GDM1 (cell line): Measurements from ENCODE around the gene PLCL1.

Source experiments
- DNase-seq: peaks from one replicate; lab custom pipeline; 2025; lab: John Stamatoyannopoulos, UW

Gene PLCL1

DNA sequence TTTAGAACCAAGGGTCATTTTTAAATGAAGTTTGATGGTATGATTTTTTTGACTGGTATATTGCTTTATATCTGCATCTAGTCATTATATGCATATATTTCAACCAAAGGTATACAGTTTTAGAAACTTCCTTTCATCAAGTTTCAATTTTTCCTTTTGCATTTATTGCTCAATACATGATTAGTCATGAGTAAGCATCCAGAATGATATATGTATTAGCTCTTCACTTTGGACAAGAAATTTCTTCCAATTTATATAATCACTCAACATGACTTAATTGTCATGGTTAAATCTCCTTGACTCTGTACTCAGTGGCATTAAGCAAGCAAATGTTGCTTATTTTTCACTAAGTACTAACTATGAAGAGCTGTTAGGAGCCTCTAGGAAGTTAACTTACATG, 123.6 kb downstream of the PLCL1 start:
- DNase-seq: no peak

DNA sequence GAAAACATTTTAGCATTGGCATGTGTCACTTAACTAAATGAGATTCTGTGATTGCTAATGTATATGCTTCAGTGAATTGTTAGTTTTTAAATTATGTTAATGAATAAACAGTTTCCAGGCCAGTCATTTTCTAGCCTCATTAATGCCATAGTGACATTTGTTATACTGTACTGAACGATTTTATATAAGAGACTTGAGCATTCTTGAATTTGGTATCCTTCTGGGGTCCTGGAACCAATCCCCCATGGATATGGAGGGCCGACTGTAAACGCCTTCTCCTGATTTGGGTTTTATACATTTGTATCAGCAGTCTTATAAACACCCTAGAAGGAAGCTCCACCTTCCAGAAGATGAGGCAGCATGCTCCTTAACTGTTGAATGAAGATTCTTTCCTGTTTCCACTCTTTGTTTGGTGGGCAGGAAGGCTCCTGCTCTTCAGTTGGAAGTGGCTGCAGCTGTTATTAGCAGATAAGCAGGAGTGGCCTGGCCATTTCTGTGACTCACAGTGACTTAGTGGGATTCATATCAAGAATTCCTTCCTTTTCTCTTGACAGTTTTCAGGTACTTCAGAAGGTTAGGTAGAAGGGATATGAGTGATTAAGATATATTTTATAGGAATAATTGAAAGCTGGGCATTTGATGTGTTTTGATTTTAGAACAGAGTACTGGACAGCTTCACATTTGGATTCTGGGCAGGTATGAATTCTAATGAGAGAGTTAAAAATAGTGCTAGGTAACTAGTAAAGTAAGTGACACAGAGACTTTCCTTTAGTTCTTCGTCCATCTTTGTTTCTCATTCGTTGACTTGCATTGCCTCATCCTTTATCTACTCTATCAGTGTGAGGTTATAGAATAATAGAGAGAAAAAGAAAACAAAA, 124.9 kb downstream of the PLCL1 start:
- no peak for DNase-seq

DNA sequence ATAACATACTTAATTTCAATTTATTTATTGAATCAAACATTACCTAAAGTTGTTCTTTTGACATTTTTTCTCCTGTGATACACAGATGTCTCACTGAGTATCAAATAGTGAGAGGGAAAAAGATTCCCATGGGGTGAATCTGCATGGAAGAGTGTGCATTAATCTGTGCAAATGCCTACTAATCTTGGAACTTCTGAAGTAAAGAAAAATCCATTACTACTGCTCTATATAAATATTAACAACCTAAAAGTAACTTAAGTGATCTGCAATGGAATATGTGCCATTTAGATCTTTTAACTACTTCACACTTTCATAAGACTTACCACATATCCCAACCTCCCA, 125.5 kb downstream of the PLCL1 start:
- no peak for DNase-seq

DNA sequence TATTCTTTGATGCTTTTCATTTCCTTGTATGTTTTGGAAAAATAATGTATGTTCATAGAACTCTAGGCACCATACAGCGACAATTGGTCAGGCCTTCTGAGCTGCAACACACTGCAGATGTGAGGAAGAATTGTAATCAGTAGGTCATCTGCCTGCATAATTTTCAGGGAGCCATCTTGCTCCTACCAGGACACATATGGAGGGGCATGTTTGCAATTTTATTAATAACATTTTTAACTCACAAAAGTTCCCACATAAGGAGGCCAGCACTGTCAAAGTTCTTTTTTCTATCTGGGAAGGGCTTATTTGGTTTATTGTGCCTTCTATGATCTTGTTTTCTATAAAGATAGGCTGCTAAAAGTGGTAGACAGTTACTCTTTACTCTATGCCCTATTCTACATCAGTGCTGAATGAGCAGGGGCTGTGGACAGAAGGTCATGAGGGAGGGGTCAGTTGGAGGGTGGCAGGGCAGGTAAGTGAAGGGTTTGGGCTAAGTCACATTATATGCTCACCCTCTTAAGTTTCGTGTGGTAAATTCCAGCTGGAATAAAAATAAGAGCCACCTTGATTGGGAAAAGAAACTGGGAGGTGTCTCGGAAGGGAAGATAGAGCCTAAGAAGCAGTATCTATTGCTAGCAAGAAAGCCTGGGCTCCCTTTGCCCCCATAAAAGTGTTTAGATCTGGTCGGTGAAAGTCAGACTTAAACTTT, 126.3 kb downstream of the PLCL1 start:
- DNase-seq: no peak

DNA sequence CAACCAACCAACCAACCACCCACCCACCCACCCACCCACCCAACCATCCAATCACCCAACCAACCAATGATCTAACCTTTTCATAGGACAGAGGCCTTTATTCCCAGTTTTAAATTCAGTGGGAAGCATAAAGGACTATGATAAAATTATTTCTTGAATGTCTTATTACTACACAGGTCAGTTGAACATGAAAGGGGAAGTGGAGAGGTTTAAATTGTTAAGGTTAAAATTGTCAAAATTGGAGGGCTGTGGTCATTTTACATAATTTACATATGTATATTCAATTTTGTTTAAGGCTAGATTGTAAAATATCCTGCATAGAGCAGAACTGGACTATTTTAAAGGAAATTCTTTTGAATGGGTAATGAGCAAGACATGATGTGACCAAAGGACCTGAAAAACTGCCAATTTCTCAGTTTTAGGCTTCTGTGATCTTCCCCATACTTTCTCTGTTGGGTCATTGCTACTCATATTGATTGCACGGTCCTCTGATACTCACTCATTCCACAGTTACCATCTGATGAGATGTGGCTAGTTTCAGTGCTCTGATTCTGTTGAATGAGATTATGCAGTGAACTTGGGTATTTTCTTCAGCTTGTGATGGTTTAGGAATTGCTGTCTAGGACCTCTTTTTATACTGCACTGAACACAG, 127.4 kb downstream of the PLCL1 start:
- no peak for DNase-seq

DNA sequence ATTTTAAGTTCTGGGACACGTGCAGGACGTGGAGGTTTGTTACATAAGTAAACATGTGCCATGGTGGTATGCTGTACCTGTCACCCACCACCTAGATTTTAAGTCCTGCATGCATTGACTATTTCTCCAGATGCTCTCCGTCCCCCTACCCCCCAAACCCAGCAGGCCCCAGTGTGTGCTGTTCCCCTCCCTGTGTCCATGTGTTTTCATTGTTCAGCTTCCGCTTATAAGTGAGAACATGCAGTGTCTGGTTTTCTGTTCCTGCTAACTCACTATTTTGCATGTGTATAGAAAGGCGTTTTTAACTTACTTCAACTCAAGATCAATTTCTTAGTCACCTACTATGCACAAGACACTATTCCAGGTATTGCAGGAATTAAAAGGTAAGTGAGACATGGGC, 128.0 kb downstream of the PLCL1 start:
- no peak for DNase-seq

DNA sequence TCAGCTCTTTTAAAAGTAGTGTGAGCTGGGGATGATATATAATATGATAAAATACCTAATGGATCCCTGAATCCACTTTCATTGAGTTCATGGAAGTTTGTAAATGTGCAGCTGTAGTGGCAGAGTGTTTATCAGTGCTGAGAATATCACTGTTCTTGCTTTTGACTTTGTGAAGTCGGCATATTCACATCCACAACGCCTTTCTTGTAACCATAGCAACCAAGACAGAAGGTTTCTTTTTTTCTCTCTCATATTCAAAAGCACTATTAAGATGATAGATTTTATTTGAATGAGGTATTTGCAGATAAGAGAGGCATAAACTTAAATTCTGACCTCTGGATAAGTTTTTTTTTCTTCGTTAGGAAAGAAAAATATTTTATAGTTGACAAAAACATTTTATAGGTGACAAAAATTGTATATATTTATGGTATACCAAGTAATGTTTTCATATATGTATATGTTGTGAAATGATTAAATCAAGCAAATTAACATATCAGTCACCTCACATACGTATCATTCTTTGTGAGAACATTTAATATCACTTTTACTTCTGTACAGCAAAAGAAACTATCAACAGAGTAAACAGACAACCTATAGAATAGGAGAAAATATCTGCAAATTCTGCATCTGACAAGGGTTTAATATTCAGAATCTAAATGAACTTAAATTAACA, 130.0 kb downstream of the PLCL1 start:
- DNase-seq: no peak

DNA sequence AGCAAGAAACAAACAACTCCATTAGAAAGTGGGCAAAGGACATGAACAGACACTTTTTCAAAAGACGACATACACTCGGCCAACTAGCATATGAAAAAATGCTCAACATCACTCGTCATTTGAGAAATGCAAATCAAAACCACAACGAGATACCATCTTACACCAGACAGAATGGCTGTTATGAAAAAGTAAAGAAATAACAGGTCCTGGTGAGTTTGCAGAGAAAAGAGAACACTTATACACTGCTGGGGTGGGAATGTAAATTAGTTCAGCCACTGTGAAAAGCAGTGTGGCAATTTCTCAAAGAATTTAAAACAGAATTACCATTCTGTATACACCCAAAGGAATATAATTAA, 130.5 kb downstream of the PLCL1 start:
- no peak for DNase-seq

DNA sequence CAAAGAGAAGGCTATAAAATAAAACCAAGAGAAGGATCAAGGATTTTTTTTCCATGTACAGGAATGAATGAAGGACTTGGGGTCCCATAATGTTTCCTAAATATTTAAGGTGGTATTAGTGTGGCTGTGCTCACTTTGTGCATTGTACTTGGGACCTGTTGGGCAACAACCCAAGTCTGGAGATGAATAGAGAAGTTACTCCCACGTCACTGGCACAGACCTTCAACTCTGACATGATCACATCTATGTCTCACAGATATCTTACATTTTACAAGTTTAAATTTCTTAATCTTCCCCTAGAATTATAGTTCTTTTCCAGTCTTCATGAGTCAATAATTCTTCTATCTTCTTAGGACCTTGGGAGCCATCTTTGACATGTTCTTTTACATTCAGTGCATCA, 133.4 kb downstream of the PLCL1 start:
- DNase-seq: no peak

DNA sequence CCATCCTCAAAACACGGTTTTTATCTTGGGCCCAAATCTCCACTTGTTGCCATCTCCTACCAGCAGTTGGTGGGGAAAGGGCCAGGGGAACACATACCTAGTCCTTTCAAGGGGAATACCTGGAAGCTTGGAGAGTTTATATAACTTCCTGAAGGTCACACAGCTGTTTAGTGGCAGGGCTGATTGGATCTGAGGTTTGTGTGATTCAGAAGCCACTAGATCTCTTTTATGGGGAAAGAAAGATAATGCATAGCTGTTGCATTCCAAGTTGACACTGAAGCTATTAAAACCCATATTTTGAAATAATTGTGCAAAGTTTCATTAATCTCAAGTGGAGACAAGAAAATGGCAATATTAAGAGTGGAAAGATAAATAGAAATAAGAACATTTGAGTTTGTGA, 134.2 kb downstream of the PLCL1 start:
- DNase-seq: no peak

DNA sequence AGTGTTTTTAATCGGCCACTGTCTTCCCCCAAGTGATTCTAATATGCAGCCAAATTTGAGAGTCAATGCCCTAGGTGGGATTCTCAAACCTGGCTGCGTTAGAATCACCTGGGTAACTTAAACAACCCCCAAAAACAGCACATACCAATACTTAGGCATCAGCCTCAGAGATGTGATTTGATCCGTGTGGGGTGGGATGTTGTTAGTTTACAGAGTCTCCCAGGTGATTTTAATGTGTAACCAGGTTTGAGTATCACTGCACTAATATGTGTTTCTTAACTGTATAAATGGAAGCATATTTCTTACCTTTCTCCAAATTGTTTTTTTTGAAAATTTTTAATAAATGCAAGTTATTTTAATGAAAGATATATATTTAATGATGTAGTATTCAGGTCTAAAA, 135.4 kb downstream of the PLCL1 start:
- DNase-seq: no peak

DNA sequence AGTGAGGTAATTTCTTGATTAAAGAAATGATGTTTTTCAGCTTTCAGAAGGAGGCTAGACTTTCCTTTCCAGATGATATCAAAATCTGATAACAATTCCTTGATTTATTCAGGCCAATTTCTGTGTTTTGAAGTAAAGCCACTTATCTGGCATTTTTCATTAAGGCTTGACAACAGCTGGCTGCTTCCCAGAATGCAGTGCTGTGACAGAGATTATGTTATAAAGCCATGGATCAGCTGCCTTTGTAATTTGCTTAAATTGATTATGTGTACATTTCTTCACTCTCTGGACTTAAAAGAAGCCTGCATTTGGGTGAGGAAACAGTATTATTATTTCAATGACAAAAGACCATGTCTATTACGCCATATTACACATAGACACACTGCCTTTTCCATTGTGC, 136.0 kb downstream of the PLCL1 start:
- no peak for DNase-seq

DNA sequence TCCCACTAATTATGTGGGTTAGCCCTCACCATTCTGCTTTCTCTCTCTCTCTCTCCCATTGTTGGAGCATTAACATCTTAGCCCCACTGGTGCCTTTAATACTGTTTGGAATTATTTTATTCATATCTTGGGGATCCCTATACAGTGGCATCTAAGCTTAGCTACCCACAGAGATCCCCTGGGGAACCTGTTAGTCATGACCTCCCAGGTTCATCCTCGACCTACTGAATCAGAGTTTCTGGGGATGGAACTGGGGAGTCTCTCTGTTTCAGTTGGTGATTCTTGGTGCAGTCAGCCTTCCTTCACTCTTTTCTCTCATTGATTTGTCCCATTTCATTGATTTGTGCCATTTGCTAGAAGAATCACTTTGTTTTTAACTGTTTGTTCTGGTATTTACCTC, 137.3 kb downstream of the PLCL1 start:
- no peak for DNase-seq

DNA sequence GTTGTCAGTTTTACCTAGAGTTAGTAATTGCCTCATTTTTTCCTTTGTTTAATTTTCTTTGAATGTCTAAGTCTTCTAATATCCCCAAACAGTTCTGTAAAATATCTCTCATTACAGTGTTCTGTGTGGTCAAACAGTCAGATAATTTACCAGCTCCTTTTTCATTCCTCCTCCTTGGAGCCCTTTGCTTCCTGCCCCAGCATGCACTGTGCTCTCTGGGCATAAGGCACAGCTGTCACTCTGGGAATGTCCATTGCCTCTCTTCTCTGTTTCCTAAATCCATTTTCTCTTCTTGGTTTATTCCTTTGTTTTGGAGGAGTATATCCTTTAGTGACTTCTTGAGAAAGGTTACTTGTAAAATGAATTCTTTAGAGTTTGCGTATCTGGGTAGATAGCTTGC, 139.3 kb downstream of the PLCL1 start:
- DNase-seq: no peak

DNA sequence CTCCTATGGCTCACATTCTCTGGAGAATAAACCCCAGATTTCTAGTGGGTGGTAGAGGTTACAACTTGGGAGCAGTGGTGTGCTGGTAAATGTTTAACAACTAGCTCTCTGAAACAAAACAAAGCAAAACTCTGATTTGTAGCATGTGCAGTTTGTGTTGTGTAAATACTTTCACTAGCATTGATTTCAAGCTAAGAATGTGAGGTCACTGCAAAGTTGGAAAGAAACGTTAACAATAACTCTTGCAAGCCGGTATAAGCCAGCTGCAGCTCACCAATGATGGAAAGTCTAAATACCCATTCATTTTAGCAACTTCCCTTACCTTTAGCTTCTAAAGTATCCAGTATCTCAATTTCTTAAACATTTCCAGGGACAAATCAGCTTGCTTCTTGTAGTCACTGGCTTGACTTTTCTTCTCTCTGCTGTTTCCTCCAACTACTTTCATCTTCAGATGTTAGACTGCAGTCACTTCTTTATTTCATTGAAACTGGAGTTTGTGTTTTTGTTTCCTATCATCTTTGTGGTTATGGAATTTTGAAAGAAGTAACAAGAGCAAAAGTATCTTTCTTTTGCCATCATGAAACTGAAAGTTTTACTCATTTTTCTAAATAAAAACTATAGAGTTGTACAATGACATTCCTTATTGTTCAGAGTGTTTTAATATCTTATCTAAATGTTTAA, 140.2 kb downstream of the PLCL1 start:
- no peak for DNase-seq

DNA sequence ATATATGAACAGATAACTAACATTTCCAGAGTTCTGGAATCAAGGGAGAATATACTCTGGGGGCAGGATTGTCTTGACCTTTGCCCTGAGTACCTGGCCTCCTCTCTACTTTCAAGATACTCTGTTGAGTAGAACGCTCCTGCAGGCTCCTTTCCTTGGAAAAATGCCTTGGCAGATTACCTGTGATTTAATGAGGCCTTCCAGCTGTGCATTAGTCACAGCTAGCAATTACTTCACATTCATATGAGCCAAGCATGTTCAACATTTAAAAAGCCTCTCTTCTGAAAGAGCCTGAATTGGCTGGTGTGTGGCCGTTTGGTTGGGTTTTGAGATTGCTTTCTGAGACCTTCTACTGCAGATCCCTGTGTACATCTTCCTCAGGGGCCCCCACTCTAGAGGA, 142.2 kb downstream of the PLCL1 start:
- DNase-seq: no peak

DNA sequence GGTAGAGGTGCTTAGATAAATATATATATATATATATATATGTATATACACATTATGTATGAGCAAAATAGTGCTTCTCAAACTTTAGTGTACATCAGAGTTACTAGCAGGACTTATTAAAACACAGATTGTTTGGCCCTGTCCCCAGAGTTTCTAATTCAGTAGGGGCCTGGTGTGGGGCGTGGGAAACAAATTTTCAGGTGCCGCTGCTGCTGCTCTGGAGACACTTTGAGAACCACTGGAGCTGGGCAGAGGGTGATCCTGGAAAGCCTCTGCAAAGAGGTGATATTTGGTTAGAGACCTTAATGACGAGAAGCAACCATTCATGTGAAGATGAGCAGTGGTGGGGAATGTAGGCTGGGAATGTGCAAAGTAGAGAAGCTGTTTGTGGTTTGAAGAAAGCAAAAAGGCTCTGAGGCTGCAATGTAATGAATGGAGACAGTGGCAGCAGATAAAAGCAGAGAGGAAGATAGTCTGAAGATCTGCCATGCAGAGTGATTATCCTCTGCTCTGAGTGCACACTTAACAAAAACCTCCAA, 142.9 kb downstream of the PLCL1 start:
- DNase-seq: no peak

DNA sequence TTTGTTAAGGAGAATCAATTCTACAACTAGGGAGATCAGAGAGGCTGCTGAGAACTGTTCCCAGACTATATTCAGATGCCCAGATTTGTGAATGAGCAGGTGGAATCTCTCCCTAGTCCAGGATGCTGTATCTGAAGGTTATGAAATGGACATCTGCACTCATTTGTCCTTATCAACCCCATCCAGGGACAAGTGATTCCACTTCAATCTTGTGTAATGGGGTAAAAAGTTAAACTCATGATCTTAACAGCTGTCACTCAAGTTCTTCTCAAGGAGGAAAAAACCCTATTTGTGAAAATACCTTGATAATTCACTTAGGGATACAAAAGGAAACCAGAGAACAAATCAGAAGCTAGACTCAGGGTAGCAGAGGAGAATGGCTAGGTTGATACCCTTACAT, 144.8 kb downstream of the PLCL1 start:
- no peak for DNase-seq

DNA sequence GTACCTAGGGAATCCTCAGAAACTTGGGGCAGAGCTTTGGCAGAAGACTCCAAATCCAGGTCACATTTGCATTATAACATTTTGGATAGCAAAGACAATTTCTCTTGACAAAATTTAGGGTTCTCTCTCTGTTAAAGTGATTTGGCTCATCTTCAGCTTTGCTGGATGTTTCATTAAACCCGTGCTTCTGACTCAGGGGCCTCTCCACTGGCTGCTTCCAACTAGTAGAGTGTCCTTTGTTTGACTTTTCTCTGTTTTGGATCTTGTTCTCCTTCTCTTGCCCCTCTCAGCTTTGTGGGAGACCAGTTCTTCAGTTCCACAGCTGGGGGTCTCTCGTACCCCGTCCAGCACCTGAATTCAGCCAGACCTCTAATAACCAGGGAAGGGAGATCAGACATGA, 145.6 kb downstream of the PLCL1 start:
- no peak for DNase-seq

DNA sequence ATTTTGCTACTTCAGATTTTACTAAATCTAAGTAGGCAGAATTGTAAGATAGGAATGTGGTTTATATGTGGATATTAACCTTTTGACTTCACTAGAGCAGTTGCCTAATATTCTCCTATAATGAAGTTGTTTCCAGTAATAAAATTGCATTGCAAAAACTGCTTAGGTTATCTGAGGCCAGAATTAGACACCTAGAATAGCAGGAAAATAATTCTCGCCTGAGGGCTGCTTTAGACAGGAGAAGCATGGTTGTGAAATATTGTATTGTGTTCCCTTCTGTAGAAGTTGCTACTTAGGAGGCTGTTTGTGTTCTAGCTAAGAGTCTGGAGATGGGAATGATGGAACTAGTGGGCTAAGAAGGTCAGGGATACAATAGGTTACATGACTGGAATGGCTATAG, 146.3 kb downstream of the PLCL1 start:
- no peak for DNase-seq

DNA sequence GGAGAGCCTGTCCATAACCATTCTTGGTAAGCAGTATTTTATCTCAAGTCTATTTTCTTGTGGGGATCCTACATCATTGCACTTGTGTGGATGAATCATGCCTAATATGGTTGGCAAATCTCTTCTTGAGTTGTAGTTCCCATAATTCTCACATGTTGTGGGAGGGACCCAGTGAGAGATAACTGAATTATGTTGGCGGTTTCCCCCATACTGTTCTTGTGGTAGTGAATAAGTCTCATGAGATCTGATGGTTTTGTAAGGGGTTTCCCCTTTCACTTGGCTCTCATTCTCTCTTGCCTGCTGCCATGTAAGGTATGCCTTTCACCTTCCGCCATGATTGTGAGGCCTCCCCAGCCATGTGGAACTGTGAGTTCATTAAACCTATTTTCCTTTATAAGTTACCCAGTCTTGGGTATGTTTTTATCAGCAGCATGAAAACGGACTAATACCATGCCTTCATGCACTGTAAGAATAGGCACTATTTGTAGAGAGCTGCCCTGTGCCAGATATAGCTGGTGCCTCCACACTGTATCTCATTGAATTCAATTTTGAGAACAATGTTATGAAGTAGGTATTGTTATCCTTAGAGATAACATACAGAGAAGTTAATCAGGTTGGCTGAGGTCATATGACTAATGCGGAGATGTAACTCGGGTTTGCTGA, 148.3 kb downstream of the PLCL1 start:
- DNase-seq: no peak
